ENCODE data around the gene CRELD2. TPM values are rescaled to one million over a fixed set of nuclear protein-coding genes. Genes with fewer than 3 reads are reported as not detected.

The CRELD2 gene
- total and polyA plus RNA-seq, 2 of the 13 experiments (the other 11 are each of a cell fraction or from before 2014, with no cell fraction given), result 17.2 to 44.7 TPM

DNA sequence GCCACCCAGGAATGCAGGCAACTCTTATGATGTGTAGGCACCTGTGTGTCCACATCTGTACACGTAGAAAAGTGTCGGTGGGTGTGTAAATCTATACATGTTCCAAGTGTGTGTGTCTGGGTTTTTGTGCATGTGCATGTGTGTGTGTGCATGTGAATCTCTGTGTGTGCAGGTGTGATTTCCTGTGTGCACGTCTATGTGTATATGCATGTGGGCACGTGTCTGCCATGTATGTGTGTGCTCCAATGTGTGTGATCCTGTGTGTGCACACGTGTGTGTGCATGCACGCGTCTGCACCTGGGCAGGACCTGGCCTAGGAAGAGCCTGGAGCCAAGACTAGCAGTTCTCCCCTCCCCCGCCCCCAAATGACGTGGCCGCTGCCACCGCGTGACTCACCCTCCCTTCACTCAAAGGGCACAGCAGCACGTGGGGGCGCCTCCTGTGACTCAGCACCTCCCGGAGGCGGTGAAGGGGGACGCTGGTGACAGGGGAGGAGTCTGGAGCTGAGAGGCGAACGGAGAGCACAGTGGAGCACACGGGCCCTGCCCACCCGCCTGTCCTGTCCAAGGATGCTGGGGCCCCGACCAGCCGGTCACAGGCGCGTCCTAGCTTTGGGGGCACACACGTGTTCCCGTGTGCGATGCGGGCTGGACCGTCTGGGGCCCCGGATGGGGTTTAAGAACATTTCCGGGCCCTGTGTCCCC, 52.2 kb downstream of the CRELD2 start (continued):
- TF ChIP-seq KDM3A (CRISPR knock-in tag; IDR thresholded peaks at IDR 0.05; ENCODE audit: low read depth) (peak; percentile 88), SMAD1 (CRISPR knock-in tag; IDR thresholded peaks at IDR 0.05; ENCODE audit: borderline replicate concordance, low read depth) (no peak), DMAP1 (CRISPR knock-in tag; IDR thresholded peaks at IDR 0.05) (peak; percentile 95), FLYWCH1 (CRISPR knock-in tag; IDR thresholded peaks at IDR 0.05) (no peak), ZNF382 (CRISPR knock-in tag; IDR thresholded peaks at IDR 0.05; ENCODE audit: borderline replicate concordance) (no peak), RXRA (CRISPR knock-in tag; IDR thresholded peaks at IDR 0.05) (peak; percentile 85), KMT2B (CRISPR knock-in tag; IDR thresholded peaks at IDR 0.05) (peak; percentile 39; the same call in 1 of the 2 replicates), ZNF678 (CRISPR knock-in tag; IDR thresholded peaks at IDR 0.05) (no peak), NFE2 (CRISPR knock-in tag; IDR thresholded peaks at IDR 0.05) (peak; percentile 96), NFYB (CRISPR knock-in tag; IDR thresholded peaks at IDR 0.05) (no peak), POGZ (CRISPR knock-in tag; IDR thresholded peaks at IDR 0.05) (no peak; the same call in 1 of the 2 replicates), SAFB2 (CRISPR knock-in tag; IDR thresholded peaks at IDR 0.05; ENCODE audit: borderline replicate concordance, low read depth) (no peak), PHF21A (CRISPR knock-in tag; IDR thresholded peaks at IDR 0.05) (peak; percentile 67; the same call in 1 of the 2 replicates), ZNF674 (CRISPR knock-in tag; IDR thresholded peaks at IDR 0.05; ENCODE audit: low read depth) (no peak), RBM22 (optimal IDR thresholded peaks at IDR 0.05; ENCODE audit: low read length) (no peak), ZMYM3 (CRISPR knock-in tag; IDR thresholded peaks at IDR 0.05) (peak; percentile 83), ZNF598 (CRISPR knock-in tag; IDR thresholded peaks at IDR 0.05; ENCODE audit: borderline replicate concordance) (no peak)
- TF ChIP-seq, protein P1, sequence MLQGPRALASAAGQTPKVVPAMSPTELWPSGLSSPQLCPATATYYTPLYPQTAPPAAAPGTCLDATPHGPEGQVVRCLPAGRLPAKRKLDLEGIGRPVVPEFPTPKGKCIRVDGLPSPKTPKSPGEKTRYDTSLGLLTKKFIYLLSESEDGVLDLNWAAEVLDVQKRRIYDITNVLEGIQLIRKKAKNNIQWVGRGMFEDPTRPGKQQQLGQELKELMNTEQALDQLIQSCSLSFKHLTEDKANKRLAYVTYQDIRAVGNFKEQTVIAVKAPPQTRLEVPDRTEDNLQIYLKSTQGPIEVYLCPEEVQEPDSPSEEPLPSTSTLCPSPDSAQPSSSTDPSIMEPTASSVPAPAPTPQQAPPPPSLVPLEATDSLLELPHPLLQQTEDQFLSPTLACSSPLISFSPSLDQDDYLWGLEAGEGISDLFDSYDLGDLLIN (CRISPR knock-in tag; IDR thresholded peaks at IDR 0.05; ENCODE audit: borderline replicate concordance), result no peak
- TF ChIP-seq, protein P2, sequence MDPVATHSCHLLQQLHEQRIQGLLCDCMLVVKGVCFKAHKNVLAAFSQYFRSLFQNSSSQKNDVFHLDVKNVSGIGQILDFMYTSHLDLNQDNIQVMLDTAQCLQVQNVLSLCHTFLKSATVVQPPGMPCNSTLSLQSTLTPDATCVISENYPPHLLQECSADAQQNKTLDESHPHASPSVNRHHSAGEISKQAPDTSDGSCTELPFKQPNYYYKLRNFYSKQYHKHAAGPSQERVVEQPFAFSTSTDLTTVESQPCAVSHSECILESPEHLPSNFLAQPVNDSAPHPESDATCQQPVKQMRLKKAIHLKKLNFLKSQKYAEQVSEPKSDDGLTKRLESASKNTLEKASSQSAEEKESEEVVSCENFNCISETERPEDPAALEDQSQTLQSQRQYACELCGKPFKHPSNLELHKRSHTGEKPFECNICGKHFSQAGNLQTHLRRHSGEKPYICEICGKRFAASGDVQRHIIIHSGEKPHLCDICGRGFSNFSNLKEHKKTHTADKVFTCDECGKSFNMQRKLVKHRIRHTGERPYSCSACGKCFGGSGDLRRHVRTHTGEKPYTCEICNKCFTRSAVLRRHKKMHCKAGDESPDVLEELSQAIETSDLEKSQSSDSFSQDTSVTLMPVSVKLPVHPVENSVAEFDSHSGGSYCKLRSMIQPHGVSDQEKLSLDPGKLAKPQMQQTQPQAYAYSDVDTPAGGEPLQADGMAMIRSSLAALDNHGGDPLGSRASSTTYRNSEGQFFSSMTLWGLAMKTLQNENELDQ (CRISPR knock-in tag; IDR thresholded peaks at IDR 0.05; ENCODE audit: borderline replicate concordance), result peak; percentile 72; the same call in 1 of the 2 replicates
- TF ChIP-seq, protein P3, sequence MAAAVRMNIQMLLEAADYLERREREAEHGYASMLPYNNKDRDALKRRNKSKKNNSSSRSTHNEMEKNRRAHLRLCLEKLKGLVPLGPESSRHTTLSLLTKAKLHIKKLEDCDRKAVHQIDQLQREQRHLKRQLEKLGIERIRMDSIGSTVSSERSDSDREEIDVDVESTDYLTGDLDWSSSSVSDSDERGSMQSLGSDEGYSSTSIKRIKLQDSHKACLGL (CRISPR knock-in tag; IDR thresholded peaks at IDR 0.05), result 0 out of 2 replicates have a peak, but pooled peaks have one; percentile 22
- TF ChIP-seq, protein P4, sequence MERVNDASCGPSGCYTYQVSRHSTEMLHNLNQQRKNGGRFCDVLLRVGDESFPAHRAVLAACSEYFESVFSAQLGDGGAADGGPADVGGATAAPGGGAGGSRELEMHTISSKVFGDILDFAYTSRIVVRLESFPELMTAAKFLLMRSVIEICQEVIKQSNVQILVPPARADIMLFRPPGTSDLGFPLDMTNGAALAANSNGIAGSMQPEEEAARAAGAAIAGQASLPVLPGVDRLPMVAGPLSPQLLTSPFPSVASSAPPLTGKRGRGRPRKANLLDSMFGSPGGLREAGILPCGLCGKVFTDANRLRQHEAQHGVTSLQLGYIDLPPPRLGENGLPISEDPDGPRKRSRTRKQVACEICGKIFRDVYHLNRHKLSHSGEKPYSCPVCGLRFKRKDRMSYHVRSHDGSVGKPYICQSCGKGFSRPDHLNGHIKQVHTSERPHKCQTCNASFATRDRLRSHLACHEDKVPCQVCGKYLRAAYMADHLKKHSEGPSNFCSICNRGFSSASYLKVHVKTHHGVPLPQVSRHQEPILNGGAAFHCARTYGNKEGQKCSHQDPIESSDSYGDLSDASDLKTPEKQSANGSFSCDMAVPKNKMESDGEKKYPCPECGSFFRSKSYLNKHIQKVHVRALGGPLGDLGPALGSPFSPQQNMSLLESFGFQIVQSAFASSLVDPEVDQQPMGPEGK (CRISPR knock-in tag; IDR thresholded peaks at IDR 0.05), result peak; percentile 94

Data from HepG2 (cell line).